OCI-M2 (cell line): ENCODE measurements around the gene LRRC75B.
"Not testable (repeated sequence)": the region's sequence is repeated elsewhere in the genome, so short reads cannot be mapped to it uniquely, and the experiment has no call there.

Source experiments
- DNase-seq: peaks from one replicate; lab custom pipeline; 2025; ENCODE audit not compliant: unreplicated experiment; lab: John Stamatoyannopoulos, UW

LRRC75B gene

DNA sequence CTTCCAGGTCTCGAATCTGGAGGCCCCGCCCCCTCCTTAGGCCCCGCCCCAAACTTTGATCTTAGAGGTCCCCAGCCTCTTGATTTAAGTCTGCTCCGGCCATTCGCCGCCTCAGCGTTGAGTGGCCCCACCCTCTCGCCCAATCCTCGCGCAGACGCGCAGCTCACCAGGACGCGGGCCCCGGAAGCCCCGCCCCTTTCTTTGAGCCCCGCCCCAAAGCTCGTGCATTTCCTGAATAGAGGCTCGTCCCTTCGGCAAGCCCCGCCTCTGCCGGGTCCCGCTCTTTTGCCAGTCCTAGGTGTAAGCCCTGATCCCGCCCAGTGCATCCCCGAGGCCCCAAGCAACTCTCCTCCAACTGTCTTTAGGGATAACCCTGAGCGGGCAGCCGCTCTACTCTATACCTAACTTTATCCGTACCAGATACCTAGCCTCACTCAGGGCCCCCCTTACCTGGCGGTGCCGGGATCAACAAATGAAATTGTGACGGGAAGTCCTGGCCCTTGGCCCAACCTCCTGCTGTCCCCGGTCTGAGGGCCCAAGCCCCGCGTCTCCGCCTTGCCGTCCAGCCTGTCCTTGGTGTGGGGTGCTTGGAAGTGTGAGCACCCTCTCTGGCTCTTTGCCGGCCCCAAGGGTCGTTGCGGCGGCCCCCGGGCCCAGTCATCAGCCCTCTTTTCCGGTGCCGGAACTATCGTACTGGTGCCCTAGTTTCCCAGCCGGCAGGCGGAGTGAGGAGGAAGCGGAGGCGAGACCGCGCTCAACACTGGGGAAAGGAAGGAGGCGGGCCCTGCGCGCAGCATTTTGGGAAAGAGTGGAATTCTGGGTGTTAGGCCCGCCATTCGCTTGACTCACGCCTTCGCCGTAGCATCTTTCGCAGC, 37.5 kb downstream of the LRRC75B start, which contains the start of gene SNRPD3:
TSS of gene SNRPD3 (plus strand) at position 835 of the 875 bp plus-strand sequence. CDS start 1,676 bp downstream, outside the sequence.
- peak; percentile 80 for DNase-seq

DNA sequence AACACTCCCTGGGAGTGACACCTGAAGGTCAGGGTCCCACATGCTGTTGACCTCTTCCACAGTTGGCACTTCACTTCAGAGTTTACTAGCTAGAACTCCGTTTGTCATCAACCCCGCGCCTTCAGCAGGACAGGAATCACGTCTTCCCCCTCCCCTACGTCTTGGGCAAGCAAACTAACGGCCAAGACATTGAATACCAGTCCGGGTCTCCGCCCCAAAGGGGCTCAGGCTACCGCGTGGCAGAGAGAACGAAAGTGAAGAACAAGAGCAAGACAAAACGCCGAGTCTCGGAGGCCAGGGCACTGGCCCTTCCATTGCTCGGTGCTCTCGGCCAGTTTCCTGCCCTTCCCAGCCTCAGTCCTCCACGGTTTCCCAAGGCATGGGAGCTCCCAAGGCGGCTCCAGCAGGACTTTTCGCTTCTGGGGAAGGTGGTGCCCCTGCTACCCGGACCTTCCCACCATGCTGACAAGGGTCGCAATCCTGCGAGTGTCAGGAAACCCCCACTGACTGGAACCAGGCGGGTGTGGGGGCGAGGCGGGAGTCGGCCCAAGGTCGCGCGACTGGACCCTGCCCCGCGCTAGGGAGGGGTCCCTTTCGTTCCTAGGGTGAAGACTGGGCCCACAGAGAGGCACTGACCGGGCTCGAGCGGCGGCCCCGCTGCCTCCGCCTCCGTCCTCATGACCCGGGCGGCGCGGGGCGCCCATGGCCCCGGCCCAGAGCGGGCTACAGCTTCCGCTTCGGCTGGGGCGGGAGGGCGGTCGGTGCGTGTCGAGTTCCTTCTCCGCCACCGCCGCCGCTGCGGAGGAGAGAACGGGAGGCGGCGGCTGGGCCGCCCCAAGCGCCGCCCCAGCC, 38.3 kb downstream of the LRRC75B start, which contains the start of gene GUCD1:
TSS of gene GUCD1 (minus strand) at position 826 of the 852 bp plus-strand sequence. CDS start at position 679, 147 bp downstream.
- no peak for DNase-seq

DNA sequence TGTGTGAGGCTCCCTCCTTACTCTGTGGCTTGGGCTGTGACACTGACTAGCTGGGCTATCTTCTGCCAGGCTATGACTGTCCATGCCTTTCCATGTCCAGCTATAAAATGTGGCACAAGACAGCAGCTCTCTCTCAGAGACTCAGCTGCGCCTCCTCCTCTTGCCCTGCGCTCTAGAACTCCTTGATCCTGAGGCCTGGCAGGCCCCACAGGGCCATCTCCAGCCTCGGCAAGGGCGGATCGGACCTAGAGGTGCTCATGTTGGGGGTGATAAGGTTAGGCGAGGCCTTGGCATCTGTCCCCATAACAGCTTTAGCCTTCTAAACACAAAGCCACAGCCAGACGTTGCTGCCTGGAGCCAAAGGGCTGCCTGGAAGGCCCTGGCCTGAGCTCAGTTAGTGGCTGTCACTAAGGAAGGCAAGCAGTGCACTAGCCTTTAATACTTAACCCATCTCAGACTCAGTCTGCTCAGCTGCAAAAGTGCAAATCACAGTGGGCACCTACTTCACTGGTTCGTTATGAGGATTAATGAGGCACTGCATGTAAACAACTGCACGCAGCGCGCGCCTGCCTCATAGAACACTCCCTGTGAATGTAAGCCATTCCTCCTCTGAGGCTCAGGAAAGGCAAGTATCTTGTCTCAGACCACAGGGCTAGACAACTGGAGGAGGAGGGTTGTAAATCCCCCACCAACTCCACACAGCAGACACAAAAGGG, 39.1 kb downstream of the LRRC75B start:
- DNase-seq = no peak

DNA sequence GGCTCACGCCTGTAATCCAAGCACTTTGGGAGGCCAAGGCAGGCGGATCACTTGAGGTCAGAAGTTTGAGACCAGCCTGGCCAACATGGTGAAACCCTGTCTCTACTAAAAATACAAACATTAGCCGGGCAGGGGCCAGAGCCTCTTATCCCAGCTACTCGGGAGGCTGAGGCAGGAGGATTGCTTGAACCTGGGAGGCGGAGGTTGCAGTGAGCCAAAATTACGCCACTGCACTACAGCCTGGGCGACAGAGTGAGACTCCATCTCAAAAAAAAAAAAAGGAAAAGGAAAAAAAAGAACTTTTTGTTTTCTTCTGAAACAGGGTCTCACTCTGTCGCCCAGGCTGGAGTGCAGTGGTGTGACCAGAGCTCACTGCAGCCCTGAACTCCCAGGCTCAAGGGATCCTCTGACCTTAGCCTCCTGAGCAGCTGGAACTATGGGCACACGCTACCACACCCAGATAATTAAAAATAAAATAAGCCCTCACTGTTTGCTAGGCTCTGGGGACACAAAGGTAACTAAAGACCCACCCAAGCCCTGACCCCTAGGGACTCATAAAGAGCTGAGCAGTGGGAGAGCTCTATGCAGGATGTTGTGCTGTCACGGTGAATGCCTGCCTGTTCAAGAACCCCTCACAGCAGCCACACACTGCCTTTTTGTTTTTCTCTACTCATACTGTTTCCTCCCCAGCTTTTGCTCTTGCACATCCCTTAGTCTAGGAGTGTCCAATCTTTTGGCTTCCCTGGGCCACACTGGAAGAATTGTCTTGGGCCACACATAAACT, 40.2 kb downstream of the LRRC75B start:
- DNase-seq = not testable (repeated sequence)

DNA sequence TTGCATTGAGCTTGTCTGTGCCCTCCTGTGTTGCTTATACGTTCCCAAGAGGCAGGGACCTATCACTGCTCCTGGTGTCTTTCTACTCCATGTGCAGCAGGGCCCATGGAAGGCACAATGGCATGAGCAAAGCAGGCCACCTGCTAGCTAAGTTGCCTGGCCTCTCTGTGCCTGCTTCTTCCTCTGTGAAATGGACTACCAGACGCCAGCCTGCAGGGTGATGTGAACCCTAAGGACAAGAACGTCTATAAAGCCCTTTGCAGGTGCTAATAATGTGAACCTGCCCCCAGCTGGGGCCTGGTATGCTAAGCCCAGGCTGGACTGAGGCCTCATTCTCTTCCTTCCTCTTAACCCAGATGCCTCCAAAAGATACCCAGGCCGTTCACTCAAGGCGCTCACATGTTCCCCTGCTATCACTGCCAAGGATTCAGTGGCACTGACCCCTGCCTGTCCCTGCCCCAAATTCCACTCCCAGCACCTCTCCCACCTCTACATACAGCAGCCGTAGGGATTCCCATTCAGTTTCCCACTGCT, 41.9 kb downstream of the LRRC75B start:
- DNase-seq = no peak

DNA sequence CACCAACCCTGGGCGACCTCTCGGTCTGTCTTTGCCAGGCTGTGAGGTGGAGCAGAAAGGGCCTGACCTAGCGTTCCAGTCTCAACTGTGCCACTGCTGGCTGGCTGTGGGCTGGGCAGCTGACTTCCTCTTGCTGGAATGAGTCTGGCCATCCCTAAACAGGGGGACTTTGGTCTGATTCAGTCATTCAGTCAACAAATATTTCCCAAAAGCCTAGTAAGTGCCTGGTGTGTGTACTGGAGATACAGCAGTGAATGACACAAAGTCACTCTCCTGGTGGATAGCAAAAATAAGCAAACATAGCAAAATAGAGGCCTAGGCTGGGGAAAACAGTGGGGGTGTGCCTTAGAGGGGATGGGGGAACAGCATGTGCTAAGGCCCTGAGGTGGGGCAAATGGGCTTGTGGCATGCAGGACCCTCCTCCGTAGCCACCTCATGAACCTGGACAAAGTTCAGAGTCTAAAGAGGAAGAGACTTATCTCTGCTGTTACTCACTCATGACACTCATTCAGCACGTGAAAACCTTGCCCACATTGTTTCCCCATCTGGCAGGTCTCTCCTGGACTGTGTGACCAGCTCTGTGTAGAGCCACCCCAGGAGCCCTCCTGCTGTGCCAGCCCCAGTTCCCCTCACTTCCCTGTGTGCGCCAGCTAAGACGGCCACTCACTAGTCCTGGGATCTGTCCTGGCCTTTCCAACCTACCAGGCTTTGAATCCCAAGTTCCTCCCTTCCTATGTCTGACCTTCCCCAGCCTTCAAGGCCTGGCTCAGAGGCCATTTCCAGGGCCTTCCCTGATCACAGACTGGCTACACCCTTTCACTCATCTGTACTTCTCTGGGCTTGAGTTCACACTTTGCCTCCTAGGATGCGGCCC, 42.6 kb downstream of the LRRC75B start:
- DNase-seq = no peak

DNA sequence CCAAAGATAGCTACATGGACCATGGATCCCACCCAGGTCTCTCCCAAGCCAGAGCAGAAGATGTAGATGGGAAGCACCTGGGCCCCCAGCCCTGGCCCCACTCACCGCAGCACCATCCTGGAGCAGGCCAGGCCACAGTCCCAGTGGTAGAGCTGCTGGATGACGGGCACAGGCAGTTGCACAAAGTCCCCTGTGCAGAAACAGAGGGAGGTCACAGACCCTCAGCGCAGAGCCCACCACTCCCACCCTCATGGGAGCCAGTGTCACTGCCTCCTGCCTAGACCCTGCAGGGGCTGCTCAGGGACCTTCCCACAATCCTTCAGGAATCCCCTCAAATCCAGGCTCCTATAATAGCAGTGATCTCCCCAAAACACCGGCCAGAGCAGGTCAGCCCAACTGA, 44.1 kb downstream of the LRRC75B start:
- DNase-seq = no peak

DNA sequence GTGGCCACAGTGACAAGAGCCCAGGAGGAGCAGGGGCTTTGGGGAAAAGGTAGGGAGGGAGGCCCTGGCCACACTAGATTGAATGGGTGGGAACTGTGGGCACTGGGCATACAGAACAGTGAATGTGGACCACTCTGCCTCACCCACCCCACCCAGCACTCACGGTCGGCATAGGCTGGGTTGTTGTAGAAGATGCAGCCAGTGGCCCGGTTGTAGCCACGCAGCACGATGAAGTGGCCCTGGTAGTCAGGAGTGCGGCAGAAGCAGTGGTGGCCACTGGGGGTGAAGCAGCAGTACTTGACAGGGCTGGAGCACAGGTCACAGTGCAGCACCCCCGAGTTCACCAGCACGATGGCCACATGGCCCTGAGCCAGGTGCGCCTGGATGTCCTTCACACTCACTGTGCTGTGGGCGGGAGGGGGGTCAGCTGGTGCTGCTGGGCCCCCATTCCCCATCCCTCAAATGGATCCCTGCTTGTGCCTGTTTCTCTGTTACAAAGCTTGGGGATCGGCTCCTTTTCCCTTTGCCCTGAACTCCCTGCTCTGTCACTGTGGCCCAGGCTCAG, 49.1 kb downstream of the LRRC75B start:
- DNase-seq = no peak

DNA sequence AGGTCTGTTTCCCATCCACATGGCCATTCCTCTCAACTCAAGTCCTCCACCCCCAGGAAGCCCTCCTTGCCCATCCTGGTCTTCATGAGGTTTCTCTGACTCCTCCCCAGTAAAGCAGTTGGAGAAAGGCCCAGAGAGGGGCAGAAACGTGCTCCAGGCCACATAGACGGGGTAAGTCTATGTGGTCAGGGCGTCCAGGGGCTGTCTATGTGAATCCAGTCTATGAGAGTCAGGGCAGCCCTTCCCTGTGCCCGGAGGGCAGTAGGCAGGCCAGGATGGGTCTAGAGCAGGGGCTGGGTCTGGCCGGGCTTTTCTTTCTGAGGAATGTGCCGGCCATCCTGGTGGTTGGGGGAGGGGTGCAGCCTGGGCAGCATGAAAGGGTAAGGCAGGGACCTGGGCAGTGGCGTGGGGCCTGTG, 49.7 kb downstream of the LRRC75B start:
- DNase-seq = no peak

DNA sequence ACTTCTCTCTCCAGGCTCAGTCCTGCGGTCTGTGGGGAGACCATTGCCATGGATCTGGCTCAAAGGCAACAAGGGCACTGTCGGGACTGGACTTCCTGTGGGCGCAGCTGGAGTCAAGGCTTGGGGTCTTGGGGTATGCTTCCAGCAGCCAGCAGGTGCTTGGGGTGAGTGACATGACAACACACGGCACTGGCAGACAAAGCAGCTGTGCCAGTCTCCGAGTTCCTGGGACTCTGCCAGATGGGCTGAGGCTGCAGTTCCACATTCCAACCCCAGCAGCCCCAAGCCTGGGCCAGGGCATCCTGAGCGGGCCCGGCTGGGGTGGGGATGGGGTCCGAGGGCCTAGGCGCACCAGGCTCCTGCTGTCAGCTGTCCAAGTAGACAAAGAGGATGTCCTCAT, 50.2 kb downstream of the LRRC75B start:
- DNase-seq = no peak

DNA sequence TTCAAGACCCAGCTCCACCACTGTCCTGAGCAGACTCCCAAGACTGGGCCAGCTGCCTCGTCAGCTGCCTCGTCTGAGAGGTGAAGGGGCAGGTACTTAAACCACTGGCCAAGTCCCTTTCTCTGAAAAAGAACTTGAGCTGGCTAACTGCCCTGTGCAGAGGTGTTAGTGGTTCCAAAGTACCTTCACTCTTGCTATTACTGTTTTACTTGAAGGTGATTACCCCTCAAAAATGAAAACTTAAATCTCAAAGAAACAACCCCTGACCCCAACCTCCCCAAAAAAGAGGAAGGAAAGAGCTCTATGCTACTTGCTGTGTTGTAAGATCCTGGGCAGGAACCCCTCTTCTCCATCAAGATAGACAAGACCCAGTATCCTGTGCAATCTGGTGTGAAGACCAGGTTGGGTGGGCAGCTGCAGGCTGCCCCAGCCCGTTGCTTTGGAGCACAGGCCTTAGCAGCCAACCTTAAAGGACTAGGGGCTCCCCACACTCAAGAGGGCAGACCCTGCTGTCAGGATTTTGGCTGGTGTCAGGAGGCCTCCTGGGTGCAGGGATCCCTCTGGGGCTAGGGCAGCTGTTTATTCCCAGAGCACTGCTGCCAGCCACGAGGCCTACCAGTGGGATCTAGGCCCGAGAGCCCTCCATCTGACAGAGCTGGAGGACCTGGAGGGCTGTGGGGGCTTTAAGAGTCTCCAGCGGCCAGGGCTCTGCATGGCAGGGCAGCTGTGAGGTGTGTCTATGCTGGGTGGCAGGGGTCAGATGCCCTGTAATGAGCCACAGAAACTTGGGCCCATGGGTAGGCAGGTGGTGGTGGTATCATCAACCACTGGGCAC, 51.0 kb downstream of the LRRC75B start:
- no peak for DNase-seq

DNA sequence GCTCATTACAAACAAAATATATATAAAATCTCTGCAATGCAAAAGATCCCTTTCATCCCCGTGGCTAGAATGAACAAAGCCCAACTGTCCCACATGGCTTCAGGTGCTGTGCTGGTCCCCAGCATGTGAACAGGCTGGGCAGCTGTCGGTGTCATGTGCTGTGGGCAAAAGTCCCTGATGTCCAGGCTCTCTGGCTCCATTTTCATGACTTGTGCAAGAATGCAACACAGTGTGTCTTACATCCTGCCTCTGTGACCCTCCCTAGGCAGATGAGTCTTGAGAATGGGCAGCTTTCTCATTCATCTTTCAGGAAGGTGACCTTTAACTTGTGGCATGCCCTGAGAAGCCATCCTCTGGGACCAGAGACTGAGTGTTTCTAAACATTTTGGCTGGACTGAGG, 52.4 kb downstream of the LRRC75B start:
- no peak for DNase-seq

DNA sequence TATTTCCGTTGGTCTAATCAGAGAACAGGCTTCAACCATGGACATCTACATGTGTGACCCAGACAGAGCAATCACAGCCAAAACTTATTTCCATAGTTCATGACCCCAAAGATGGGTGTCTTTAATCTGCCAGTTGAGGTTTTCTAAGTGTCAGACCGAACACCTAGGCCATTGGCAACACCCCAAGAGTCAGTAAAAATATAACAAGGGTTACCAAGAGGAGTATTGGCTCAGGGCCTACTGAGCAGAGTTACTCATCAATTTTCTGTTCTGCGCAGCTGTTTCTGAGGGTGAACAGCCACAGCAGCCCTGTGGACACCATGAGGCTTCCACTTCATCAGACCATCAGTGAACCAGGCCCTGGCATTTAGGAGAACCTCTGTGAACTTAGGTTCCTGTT, 56.8 kb downstream of the LRRC75B start:
- no peak for DNase-seq
